Inflammatory macrophage treated with lipopolysaccharide for 4 hours (primary cell): ENCODE data around the gene ATP2B2.

Source experiments
- DNase-seq: peaks from one replicate; pipeline ENCODE4 v3.0.0-alpha.2; 2020

ATP2B2 gene

DNA sequence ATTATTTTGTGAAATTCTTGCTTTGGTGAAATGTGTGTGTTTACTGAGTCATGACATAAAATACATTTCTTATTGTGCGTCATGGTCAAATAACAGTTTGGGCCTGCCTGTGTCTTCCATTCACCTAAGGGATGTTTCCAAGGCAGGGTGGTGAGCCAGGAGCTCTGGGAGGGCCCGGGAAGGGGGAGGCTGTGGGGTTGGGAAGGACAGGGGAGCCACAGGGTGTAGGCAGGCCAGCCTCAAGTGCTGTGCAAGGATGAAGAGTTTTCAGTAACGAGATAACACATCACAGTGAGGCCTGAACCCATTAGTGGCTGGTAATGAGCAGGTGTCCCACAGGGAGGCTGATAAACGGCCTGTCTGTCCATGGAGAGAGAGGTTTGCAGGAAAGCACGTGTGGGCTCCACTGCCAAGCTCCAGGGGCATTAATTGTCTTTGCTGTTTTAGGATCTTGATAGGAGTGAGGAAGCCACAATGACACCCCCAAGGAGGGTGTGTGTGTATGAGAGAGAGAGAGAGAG lies 148.9 kb downstream of the ATP2B2 start:
- no peak for DNase-seq

DNA sequence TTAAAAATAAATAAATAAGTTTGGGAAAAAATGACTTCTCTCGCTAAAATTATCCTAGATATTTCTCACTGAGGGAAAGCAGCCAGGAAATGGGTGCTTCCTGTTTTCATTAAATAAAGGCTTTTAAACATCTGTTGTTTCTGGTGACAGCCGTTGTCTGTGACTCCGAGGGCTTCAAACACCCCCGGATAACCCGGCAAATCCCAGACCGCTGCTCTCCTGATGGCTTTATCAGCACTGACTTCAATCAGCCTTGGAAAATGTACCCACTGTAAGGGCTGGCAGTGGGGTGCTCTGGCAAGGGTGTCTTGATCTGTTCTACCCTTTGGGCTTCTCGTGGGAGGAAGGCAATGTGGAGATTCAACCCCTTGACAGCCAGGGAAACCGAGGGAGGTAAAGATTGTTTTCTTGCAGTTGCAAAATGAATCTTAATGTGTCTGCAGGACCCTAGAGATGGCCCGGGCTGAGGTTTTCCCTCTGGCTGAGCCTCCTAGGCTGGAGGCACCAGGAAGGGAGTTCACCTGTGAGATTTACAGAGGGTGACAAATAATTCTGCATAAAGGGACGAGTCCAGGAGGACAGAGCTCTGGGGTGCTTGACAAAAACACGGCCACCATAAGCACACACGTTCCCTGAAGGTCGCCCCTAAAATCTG lies 150.9 kb downstream of the ATP2B2 start:
- no peak for DNase-seq

DNA sequence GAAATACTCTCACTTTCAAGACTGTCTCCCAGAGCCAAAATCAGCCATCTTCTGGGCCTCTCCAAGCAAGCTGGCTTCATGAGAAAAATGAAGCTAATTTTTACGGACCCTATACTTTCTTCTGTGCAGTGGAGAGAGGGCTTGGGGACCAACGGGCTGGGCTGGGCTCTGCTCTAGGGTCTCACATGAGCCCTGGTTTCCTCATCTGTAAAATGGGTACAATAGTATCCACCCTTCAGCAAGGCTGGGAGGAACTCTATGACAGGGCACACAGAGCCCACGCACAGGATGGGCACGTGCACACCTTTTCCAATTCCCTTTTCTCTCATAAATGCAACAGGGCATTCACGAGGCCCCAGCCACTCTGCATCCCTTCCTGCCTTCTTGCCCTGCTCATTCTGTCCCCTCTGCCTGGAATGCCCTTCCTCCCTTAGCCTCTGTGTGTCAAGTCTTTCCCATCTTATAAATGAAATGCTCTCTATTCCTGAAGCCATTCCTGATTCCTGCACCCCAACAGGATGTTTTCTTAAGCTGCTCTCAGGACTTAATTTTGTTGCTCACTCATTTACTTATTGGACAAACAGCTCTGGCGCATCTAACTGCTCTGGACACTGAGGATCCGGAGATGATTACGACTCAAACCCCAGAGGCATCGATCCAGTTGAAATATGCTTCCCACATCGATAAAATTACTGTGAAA lies 151.6 kb downstream of the ATP2B2 start:
- no peak for DNase-seq

DNA sequence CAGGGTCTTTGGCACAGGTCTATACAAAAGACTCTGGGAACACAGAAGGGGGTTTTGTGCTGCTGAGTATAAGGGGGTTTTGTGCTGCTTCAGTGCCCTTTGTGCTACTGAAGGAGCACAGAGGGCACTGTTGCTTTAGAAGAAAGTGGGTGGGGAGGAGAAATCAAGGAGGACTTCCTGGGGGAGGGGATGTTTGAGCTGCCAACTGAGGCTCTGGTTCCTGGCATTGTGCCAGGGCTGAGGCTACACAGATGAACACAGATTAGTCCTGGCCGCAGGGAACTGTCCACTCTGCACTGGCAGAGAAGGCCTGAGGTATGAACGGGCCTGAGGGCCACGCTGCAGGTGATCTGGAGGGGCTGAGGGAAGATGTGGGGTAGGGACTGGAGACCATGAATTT lies 152.2 kb downstream of the ATP2B2 start:
- no peak for DNase-seq

DNA sequence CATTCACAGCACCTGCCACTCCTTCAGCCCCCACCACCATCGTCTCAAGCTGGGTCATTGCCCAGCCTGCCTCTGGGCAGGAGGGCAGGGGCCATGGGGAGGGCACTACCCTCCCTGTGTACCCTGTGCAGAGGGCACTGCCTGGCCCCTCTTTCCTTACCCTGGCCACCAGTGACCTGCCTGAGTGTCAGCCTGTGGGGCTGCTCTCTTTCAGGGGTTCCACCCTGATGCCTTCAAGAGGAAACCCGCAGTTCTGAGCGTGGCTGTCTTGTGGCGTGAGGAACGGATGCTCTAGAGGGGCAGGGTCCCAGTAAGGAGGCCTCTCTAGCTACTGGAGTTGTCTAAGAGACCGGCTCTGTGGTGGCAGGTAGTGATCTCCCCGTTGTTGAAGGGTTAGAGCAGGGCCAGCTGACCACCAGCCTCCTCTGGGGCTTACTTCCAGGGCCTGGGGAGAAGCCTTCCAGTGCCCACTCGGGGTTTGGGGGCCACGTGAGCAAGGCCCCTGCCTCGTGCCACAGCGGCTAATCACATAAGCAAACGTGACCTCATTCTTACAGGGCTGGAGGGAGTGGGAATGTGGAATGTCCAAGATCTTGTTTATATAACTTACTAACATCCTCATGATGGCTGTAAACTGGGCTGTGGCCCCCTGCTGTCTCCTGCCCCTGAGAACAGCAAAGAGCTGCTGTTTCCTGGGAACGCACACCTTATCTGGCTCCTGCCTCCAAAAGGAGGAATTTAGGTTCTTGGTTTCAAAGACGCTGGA lies 153.1 kb downstream of the ATP2B2 start:
- no peak for DNase-seq

DNA sequence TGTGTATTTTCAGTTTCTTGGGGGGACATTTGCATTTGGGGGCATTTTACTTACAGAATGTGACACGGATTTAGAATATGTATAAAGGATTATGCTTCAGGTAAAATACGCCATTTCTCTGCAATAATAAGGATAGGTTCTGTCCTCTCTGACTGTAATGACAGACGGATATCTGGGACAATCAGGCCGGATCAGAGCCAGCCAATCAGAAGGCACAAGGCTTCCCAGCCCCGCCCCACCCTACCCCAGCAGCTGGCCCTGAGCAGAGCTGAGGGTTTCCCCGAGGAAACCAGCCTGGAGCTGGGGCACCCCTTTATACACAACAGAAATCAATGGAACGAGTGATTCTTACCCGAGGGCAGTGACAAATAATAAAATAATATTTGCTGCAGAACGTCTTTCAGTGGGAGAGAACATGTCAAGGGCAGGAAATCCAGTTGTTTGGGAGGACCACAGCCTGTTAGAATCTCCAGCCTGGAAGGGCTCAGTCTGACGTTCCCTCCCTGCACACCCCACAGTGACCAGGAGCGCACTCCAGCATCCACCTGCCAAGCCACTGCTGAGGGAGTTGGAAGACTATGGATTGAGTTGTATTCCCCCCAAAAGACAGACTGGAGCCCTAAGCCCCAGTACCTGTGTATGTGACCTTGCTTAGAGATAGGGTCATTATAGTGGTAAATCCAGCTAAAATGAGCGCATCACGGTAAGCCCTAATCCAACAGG lies 154.2 kb downstream of the ATP2B2 start:
- no peak for DNase-seq

DNA sequence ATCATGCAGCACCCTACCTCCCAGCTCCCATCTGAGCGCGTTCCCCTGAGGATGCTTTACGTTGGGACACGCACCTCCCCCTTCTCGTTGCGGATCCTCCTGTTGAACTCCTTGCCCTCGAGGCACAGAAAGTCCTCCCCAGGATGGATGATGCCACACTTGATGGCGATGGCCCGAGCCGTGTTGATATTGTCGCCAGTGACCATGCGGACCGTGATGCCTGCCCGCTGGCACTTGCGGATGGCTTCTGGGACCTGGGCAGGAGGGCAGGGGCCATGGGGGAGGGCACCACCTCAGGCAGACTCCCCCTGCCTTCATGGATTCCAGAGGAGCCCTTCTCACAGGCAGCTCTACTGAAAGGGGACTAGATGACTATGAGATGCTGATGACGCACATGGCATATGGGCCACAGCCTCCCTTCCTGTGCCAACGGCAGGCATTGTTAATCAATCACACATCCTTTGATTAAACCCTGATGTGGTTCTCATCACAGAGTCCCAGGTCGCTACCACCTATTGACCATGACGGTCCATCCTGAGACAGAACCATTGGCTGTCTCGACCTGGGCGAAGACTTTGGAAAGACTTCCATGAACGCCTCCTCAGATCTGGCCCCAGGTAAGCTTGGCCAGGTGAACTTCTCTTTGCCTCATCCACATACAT lies 154.9 kb downstream of the ATP2B2 start:
- DNase-seq, result no peak

DNA sequence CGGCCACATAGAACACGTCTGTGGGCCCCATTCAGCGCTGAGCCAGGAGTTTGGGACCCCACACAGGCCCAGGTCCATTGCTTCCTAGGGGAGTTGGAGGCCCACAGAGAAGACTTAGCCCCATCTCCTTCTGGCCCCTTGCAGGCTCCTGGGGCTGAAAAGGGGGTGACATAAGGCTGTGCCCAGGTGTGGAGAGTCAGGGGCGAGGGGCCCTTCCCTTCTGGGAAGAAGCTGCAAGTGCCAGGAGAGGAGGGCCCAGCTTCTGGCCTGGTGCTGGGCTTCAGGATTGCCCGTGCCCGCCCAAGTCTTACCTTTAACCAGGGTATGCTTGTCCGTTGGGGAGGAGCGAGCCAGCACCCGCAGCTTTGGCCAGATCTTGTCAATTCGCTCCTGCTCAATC lies 155.6 kb downstream of the ATP2B2 start:
- no peak for DNase-seq

DNA sequence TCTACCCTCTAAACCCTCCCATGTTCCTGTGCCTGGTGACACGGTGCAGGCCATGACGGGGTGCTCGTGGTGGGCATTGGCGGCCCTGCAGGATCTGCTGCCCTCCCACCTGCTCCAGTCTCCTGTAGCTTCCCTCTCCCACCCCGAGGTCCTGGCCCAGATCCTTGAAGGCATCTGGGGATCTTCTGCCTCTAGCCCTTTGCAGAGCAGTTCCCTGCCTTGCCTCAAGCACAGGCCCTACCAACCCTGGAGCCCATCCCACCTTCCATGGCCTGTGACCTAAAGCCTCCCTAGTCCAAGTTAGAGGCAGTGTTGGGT lies 157.0 kb downstream of the ATP2B2 start:
- DNase-seq, result no peak

DNA sequence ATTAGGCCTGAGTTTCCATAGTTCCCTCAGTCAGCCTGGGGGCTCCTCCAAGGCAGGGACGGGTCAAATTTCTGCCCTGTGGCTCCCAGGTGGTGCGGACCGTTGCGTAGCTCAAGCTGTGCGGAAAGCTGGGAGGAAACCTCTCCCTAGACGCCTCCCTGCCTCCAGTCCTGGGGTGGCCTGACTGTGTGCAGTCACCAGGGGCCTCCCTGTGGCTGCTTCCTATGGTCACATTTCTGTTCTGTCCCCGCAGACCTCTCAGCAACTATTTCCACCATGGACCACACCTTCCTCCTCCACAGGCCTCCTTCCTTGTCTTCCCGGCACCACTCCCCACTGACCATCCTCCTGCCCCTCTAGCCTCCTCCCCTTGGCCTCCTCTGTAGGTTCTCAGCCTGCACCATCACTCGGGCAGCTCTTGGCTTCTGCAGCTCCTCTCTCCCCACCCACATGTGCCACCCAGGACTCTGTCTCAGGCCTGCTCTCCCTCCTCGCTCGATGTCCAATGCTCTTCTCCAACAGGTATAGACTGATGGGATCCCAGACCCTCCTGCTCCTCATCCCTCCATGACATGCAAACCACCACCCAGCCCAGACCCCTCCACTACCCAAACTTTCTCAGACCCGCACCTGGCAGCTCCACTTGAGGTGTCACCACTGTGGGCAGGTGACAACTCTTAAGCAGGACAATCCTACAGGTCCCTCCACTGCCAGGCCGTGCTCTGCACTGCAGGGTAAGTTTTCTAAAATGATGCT lies 157.6 kb downstream of the ATP2B2 start:
- DNase-seq, result no peak

DNA sequence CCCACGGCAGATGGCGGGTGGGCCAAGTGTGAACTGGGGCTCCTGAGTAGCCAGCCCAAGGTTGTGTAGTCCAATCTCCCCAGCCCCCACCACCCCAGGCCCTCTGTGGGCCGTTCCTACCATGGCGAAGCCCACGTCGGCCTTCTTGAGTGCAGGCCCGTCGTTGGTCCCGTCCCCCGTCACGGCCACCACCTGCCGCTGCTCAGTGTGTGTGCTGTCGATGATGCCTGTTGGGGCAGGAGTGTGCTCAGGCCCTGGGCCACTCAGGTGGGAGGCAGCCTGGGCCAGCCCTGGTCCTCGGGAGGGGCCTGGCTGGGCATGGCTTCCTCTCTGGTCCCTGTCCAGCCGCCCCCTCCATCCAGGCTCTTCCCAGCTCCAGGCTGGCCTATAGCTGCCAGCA lies 159.5 kb downstream of the ATP2B2 start:
- DNase-seq, result no peak

DNA sequence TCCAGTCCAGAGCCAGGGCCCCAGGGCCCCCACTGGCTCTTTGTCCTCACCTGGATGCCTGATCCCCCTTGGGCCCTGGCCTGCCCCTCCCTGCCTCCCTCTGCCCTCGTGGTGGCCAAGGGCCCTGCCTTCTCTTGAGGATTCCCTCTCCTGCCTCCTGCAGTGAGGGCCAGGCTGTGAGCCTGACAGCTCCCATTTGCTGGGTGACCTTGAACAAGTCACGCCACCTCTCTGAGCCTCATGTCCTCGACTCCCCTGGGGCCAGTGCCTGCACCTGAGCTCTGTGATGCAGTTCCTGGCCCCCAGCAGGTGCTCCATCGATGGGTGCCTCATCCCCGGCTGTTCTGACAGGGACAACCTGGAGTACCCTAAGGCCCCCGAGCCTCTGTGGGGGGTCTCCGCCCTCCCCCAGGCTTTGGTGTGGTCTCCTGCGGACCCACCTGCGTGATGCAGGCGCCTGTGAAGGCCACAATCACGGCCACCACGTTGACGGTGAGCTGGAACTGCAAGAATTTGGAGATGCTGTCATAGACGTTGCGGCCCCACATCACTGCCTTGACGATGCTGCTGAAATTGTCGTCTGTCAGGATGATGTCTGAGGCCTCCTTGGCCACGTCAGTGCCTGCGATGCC lies 160.3 kb downstream of the ATP2B2 start:
- DNase-seq, result no peak

DNA sequence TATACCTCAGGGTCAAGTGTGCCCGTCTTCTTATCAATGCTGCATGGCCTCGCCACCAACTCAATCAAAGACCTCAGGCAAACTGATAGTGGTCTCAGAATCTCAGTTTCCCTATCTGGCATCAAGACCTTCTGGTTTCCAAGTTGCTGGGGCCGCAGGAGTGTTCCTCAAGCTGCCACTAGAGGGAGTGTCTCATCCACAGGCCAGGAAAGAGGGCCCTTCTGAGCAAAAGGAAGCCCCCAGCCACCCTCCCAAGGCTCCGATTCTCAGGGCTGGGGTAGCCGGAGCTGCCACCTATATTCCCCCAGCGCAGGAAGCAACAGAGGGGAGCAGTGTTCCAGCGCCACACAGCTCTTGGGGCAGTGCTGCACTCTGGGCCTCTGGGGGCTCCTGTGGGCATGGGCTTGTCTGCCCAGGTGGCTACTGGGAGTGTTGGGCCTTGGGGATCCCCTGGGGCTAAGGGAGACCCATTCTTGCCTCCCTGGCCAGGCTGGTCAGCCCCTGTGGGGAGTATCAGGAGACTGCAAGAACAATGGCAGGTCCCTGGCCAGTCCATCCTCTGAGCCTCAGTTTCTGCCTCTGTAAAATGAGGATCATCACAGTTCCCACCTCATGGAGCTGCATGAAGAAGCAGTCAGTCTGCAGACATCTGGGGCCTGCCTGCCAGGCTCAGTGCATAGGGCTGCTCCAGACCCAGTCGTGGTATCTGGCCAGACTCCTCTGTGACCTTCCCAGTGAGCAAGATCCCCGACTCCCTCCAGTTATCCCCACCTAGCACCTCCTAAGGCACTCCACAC lies 161.0 kb downstream of the ATP2B2 start:
- peak; percentile 32 for DNase-seq

DNA sequence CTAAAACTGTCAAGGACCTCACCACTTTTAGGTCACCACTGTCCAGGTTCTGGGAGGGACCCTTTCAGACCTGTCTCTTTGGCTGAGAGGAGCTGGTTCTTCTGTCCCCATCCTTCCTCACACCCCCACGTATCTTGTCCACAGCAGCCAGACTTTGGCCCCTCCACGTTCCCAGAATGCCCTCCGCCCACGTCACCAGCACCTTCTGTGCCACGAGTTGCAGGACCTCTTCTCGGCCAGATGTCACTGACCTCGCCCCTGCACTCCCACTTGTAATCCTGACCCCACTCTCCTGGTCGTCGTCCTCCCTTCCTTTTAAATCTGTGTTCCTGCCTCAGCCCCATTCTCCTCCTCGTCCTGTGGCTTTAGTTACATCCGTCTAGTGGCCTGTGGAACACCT lies 161.9 kb downstream of the ATP2B2 start:
- no peak for DNase-seq

DNA sequence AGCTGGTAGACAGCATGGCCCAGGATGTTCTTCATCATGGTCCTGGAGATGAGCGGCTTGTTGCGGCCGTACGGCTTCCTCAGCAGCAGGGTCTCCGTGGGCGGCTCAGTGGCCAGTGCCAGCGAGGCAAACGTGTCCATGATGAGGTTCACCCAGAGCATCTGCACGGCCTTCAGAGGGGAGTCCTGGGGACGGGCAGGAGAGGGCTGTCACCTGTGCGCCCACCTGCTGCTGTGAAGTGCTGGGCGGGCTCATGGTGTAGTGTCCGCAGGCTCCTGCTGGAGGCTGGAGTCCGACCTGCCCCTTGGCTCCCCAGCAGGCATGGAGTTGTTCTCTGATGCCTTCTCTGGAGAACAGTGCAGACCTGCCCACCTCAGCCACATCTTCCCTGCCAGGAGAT lies 162.6 kb downstream of the ATP2B2 start:
- DNase-seq, result no peak

DNA sequence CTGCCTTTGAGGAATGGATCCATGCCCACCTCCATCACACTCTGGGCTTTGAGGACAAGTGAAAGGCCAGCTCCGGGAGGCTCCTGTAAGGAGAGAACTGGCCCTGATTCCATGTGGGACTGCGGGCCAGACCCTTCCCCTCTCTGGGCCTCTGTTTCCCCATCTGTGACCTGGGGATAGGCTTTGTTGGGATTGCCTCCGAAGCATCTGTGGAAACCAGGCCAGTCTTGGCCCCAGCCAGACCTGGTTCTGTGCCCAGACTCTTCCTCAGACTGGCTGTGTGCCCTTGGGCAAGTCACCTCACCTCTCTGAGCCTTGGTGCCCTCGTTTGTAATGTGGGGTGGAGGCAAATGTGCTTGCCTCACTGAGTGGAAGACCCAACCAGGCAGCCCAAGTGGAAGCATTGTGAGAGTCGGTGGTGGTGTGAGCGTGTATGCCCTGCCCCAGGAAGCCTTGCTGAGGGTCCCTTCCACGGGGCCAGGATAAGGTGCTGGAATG lies 163.4 kb downstream of the ATP2B2 start:
- DNase-seq, result no peak

DNA sequence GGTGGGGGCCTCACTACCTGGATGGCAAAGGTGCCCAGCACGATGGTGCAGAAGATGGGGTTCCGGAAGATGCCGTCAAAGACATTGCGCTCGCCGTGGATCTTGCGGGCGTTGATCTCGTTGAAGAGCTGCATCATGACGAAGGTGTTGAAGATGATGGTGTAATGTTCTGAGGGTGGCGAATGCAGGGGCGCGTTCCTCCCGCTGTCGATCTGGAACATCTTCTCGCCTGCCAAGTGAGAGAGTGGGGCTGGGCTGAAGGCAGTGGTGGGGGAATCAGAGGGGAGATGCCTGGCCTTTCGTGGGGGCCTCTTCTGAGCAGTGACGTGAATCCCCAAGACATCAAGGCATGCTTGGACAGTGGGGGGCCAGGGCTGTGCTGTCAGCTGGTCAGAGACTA lies 164.9 kb downstream of the ATP2B2 start:
- DNase-seq, result no peak

DNA sequence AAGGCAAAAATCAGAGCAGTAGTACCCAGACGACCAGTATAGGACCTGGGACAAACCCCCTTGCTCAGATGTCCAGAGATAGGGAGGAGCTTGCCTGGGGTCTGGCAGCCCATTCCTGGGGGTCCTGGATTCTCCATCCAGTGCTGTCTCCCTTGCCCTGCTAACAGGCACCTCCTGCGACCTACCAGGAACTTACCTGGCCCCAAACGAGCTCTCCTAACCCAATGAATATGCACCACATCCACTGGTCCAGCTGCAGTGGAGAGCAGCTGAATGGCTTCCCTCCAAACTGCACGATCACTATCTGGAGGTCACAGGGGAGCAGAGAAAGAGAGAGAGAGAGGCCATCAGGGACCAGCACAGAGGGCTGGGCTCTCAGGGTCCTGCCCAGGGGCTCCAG lies 165.3 kb downstream of the ATP2B2 start:
- DNase-seq, result no peak

DNA sequence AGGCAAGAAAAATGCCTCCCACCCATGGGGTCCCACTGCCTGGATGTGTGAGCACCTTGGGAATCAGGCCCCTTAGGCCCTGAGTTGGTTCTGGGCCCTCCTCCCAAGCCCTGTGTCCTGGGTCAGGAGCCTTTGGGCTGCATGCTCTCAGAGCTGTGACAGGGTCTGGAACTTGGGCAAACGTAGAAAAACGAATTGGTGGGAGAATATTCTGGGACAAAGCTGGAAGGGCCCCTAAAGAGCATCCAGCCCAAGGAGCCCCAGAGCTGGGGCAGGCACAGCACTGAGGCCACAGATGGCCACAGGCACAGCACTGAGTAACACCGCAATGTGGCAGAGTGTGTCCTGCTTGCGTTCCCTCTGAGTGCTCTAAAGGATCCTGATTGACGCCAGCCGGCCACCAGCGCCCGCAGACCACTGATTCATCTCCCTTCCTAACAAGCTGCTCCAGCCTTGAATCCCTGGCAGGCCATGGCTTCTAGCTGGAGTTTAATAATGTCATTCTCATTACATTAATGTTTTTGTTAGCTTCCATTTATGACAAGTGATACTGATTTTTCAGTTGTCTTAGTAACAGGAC lies 165.9 kb downstream of the ATP2B2 start:
- DNase-seq, result no peak
